SK-N-SH (cell line): ENCODE measurements around the gene SEZ6L2. TPM values are rescaled to one million over a fixed set of nuclear protein-coding genes. Genes with fewer than 3 reads are reported as not detected.

ENCODE experiments used
- CTCF ChIA-PET: fragments of 300-600, 350-600 bp; formaldehyde crosslinking; extraction: SDS; loops from one replicate; lab custom pipeline; 2021; lab: Yijun Ruan, JAX
- POLR2A ChIA-PET: fragments of 350-600 bp; sonication (Branson Sonifier 250); formaldehyde crosslinking; extraction: SDS; loops from one replicate; lab custom pipeline; 2020; ENCODE audit warnings: antibody characterized with exemption, inconsistent platforms; lab: Yijun Ruan, JAX
- DNase-seq: peaks from one replicate; pipeline ENCODE4 v3.0.0; 2012
- H2AFZ ChIP-seq: fragments of 200-600 bp; sonication (generic); 2 replicates; pipeline ENCODE4 v1.8.1; 2016; ENCODE audit warnings: antibody characterized with exemption, mild to moderate bottlenecking, low read depth
- H3F3A ChIP-seq: fragments of 200-600 bp; sonication (generic); replicated peaks from 2 replicates; pipeline ENCODE3; 2016; ENCODE audit warnings: antibody characterized with exemption, mild to moderate bottlenecking; ENCODE audit not compliant: insufficient read depth
- H3K27ac ChIP-seq, 2 experiments: fragments of 200-500 bp in 1 of 2; fragments of 200-600 bp in 1 of 2; sonication (Bioruptor generic) in 1 of 2; sonication (generic), shearing (Covaris generic) in 1 of 2; 2 replicates each; pipeline versions ENCODE4 v1.5.1 to v1.6.1; 2014 to 2016; ENCODE audit warnings: low read depth in 2 of 2, inconsistent platforms in 1 of 2, low read length in 1 of 2, mild to moderate bottlenecking in 1 of 2, mixed read lengths in 1 of 2
- H3K27me3 ChIP-seq: fragments of 200-600 bp; sonication (generic), shearing (Covaris generic); 2 replicates; pipeline ENCODE4 v1.6.1; 2016; ENCODE audit warnings: mixed run types; ENCODE audit not compliant: insufficient read depth
- H3K36me3 ChIP-seq, 2 experiments: fragments of 200-500 bp in 1 of 2; fragments of 200-600 bp in 1 of 2; sonication (Bioruptor generic) in 1 of 2; sonication (generic) in 1 of 2; replicated peaks in 1 of 2; 2 replicates each; pipeline versions ENCODE3 to v1.5.1; 2014 to 2016; ENCODE audit warnings: low read length in 1 of 2, mild to moderate bottlenecking in 1 of 2; ENCODE audit not compliant: insufficient read depth in 2 of 2, control insufficient read depth in 1 of 2
- H3K4me1 ChIP-seq, 2 experiments: fragments of 200-500 bp in 1 of 2; fragments of 200-600 bp in 1 of 2; sonication (Bioruptor generic) in 1 of 2; sonication (generic), shearing (Covaris generic) in 1 of 2; 2 replicates each; pipeline versions ENCODE4 v1.5.1 to v1.6.1; 2014 to 2016; ENCODE audit warnings: low read depth in 1 of 2, low read length in 1 of 2, mixed run types in 1 of 2; ENCODE audit not compliant: insufficient read depth in 2 of 2, control insufficient read depth in 1 of 2
- H3K4me2 ChIP-seq: fragments of 200-600 bp; sonication (generic), shearing (Covaris generic); 2 replicates; pipeline ENCODE4 v1.6.1; 2017; ENCODE audit warnings: mixed run types
- H3K4me3 ChIP-seq, 2 experiments: fragments of 200-500 bp in 1 of 2; fragments of 200-600 bp in 1 of 2; sonication (Bioruptor generic) in 1 of 2; sonication (generic), shearing (Covaris generic) in 1 of 2; 2 replicates each; pipeline versions ENCODE4 v1.5.1 to v1.8.1; 2014 to 2016; ENCODE audit warnings: low read depth in 2 of 2, inconsistent platforms in 1 of 2, low read length in 1 of 2, mild to moderate bottlenecking in 1 of 2, mixed read lengths in 1 of 2, moderate library complexity in 1 of 2
- H3K79me2 ChIP-seq: fragments of 200-600 bp; sonication (generic); 2 replicates; pipeline ENCODE4 v1.8.1; 2017; ENCODE audit warnings: mild to moderate bottlenecking; ENCODE audit not compliant: insufficient read depth
- H3K9ac ChIP-seq: fragments of 200-600 bp; sonication (generic); 2 replicates; pipeline ENCODE4 v1.6.1; 2017; ENCODE audit warnings: mixed run types
- H3K9me2 ChIP-seq: fragments of 200-600 bp; sonication (generic); 2 replicates; pipeline ENCODE4 v1.6.1; 2017; ENCODE audit warnings: mixed run types
- H3K9me3 ChIP-seq: fragments of 200-600 bp; sonication (generic); 2 replicates; pipeline ENCODE4 v1.6.1; 2017; ENCODE audit warnings: mixed run types, mild to moderate bottlenecking, moderate library complexity
- H4K20me1 ChIP-seq: fragments of 200-600 bp; sonication (generic); 2 replicates; pipeline ENCODE4 v1.6.1; 2017; ENCODE audit warnings: mild to moderate bottlenecking, mixed run types; ENCODE audit not compliant: insufficient read depth
- CTCF ChIP-seq: fragments of 200-600 bp; sonication (generic); IDR thresholded peaks from 2 replicates; pipeline ENCODE4 v1.6.1; 2017; ENCODE audit warnings: antibody characterized with exemption, mild to moderate bottlenecking, moderate library complexity
- ELF1 ChIP-seq: IDR thresholded peaks from 2 replicates; pipeline ENCODE4 v1.4.0; 2012
- FOXM1 ChIP-seq: IDR thresholded peaks from 2 replicates; pipeline ENCODE4 v1.4.0; 2012; ENCODE audit warnings: low read depth, mild to moderate bottlenecking
- GABPA ChIP-seq: IDR thresholded peaks from 2 replicates; pipeline ENCODE4 v1.4.0; 2012; ENCODE audit warnings: low read depth, mild to moderate bottlenecking
- JUND ChIP-seq: IDR thresholded peaks from 2 replicates; pipeline ENCODE4 v1.4.0; 2012
- MEF2A ChIP-seq: IDR thresholded peaks from 2 replicates; pipeline ENCODE4 v1.4.0; 2012; ENCODE audit warnings: low read depth, borderline replicate concordance
- NRF1 ChIP-seq: IDR thresholded peaks from 2 replicates; pipeline ENCODE4 v1.6.1; 2012; ENCODE audit warnings: low read depth, mild to moderate bottlenecking, low read length
- REST ChIP-seq: IDR thresholded peaks from 2 replicates; pipeline ENCODE4 v1.6.1; 2012; ENCODE audit warnings: mild to moderate bottlenecking, low read depth, low read length, moderate library complexity
- RXRA ChIP-seq: IDR thresholded peaks from 2 replicates; pipeline ENCODE4 v1.4.0; 2012; ENCODE audit warnings: low read depth, mild to moderate bottlenecking, borderline replicate concordance
- TCF12 ChIP-seq: IDR thresholded peaks from 2 replicates; pipeline ENCODE4 v1.4.0; 2012
- USF2 ChIP-seq: fragments of 150-350 bp; IDR thresholded peaks from 2 replicates; pipeline ENCODE4 v1.6.1; 2017; ENCODE audit warnings: antibody characterized with exemption, low read length, low read depth, borderline replicate concordance
- ZBTB33 ChIP-seq: IDR thresholded peaks from 2 replicates; pipeline ENCODE4 v1.4.0; 2012; ENCODE audit warnings: low read depth, borderline replicate concordance
- WGBS: methylation state at CpG from one replicate; pipeline ENCODE4 v1.1.6; 2017; ENCODE audit warnings: low lambda C conversion rate; 5-methylcytosine and 5-hydroxymethylcytosine counted together
- polyA plus RNA-seq, 3 experiments: library from polyadenylated mRNA; depleted of rRNA; stranded (reverse); fragments of >200 nt; gene quantifications; 2 replicates each; pipeline ENCODE4 v1.2.3, GENCODE V29; 2012

The SEZ6L2 gene
- polyA plus RNA-seq, 1 of the 3 experiments (the other 2 are of a cell fraction) = 59.8 TPM

GRCh38 chr16:29876594-29877249, 22.6 kb downstream of the SEZ6L2 start:
- Histone ChIP-seq H3K9me2 (no peaks in the 10 kb centered on the region), H3K4me2 (no peak overlapping the region), H3K27me3 (no peaks in the 10 kb centered on the region), H3K79me2 (no peaks in the 10 kb centered on the region), H3K4me3 (no peak overlapping the region), H3K36me3 (no peaks in the 10 kb centered on the region), H3K27ac (no peak overlapping the region), H2AFZ (no peak overlapping the region), H3K4me1 (no peaks in the 10 kb centered on the region), H3K9ac (no peak overlapping the region), H4K20me1 (no peaks in the 10 kb centered on the region), H3K9me3 (no peaks in the 10 kb centered on the region), H3F3A (no peaks in the 10 kb centered on the region)
- ChIA-PET POLR2A (no interaction called here), CTCF (interaction anchor here (1.3 to 1.5 kb wide), 3 partner anchors 12 to 29 kb away, joined by 3 to 5 read pairs (median 3); partner anchors contain the start of gene CDIPT)
- TF ChIP-seq FOXM1 = no peak
- TF ChIP-seq ZBTB33 = no peak
- no peak for TF ChIP-seq RXRA
- no peak for TF ChIP-seq USF2
- TF ChIP-seq REST = no peak
- no peak for TF ChIP-seq CTCF
- no peak for TF ChIP-seq JUND
- no peak for TF ChIP-seq ELF1
- no peak for TF ChIP-seq GABPA
- no peak for TF ChIP-seq MEF2A
- no peak for TF ChIP-seq TCF12
- no peak for TF ChIP-seq NRF1
- DNase-seq = no peak
- 84% methylated on average over 22 of the region's 45 CpGs for WGBS
